Gastroesophageal sphincter (tissue), 4 donors: ENCODE results near the gene ADAMTSL3. TPM values are rescaled to one million over a fixed set of nuclear protein-coding genes. Genes with fewer than 3 reads are reported as not detected.
A peak's percentile ranks its signal among the peaks of the same experiment; 100 is the strongest.

Source experiments
- ATAC-seq: fragments of 150-250 bp; one replicate; pipeline ENCODE4 v1.9.1; 2016; ENCODE audit warnings: mild to moderate bottlenecking, moderate library complexity
- H3K27ac ChIP-seq, 4 donors: fragments of 200-600 bp; sonication (generic) in 3 of 4; 1 replicate in 3 of 4; 2 replicates in 1 of 4; pipeline ENCODE4 v1.5.1; 2016 to 2019
- H3K27me3 ChIP-seq: fragments of 200-600 bp; sonication (generic); one replicate; pipeline ENCODE4 v1.5.1; 2019
- H3K36me3 ChIP-seq, 2 donors: fragments of 200-600 bp; sonication (generic); one replicate each; pipeline ENCODE4 v1.5.1; 2019; ENCODE audit warnings: control low read depth in 1 of 2
- H3K4me1 ChIP-seq, 3 donors: fragments of 200-600 bp; sonication (generic); 1 replicate in 2 of 3; 2 replicates in 1 of 3; pipeline ENCODE4 v1.5.1; 2016 to 2019; ENCODE audit warnings: control low read depth in 2 of 3
- H3K4me3 ChIP-seq, 2 donors: fragments of 200-600 bp; sonication (generic); one replicate each; pipeline ENCODE4 v1.5.1; 2019; ENCODE audit warnings: mild to moderate bottlenecking in 1 of 2, moderate library complexity in 1 of 2
- H3K9me3 ChIP-seq, 3 donors: fragments of 200-600 bp; sonication (generic); one replicate each; pipeline ENCODE4 v1.5.1; 2017 to 2019; ENCODE audit warnings: control low read depth in 2 of 3
- CTCF ChIP-seq, 4 experiments: fragments of 200-600 bp in 2 of 4; fragments of 450-650 bp in 2 of 4; sonication (generic) in 1 of 4; IDR thresholded peaks; one replicate each; pipeline ENCODE4 v1.5.1; 2017 to 2019; ENCODE audit warnings: antibody characterized with exemption in 4 of 4, mild to moderate bottlenecking in 2 of 4, moderate library complexity in 2 of 4
- EP300 ChIP-seq: sonication (generic); formaldehyde crosslinking; IDR thresholded peaks from one replicate; pipeline ENCODE4 v1.6.1; 2017; ENCODE audit warnings: antibody characterized with exemption, mild to moderate bottlenecking
- POLR2A ChIP-seq, 2 donors: fragments of 450-650 bp; IDR thresholded peaks; one replicate each; pipeline ENCODE4 v1.6.1; 2017; ENCODE audit warnings: antibody characterized with exemption in 2 of 2, mild to moderate bottlenecking in 2 of 2, moderate library complexity in 1 of 2
- POLR2AphosphoS5 ChIP-seq: sonication (generic); formaldehyde crosslinking; IDR thresholded peaks from one replicate; pipeline ENCODE4 v1.6.1; 2017; ENCODE audit warnings: antibody characterized with exemption
- whole genome bisulfite sequencing, 2 donors: methylation state at CpG; one replicate each; pipeline ENCODE4 v1.1.5; 2018; ENCODE audit warnings: low coverage in 1 of 2; 5-methylcytosine and 5-hydroxymethylcytosine counted together
- total RNA-seq, 4 donors: library from RNA; depleted of rRNA; stranded (reverse); fragments of >200 nt; gene quantifications; one replicate each; pipeline ENCODE4 v1.1.0, GENCODE V29; 2016

The ADAMTSL3 gene
- total RNA-seq, 4 donors from 2014 or later: 19.4 to 35.9 (median 24.1) TPM

- Histone ChIP-seq H3K9me3 (no peaks in the 10 kb centered on the region), H3K27ac (peak overlapping the region; percentile 41 to 79 (median 74)), H3K27me3 (no peaks in the 10 kb centered on the region), H3K36me3 (no peaks in the 10 kb centered on the region), H3K4me1 (peaks cover 11 to 80% (median 32%) of the 10 kb centered on the region in 3 donors), H3K4me3 (no peak overlapping the region)
- ATAC-seq: no peak
- TF ChIP-seq EP300: no peak
- peak; percentile 33 for TF ChIP-seq POLR2AphosphoS5
- TF ChIP-seq CTCF (IDR thresholded peaks at IDR 0.05): no peak
- TF ChIP-seq POLR2A (IDR thresholded peaks at IDR 0.05): no peak
- WGBS, 2 donors: 47 to 62% methylated on average over 3 of the region's 3 CpGs
Observed at GRCh38 chr15:83846847-83847246, 192.9 kb downstream of the ADAMTSL3 start.

- WGBS, 2 donors: 48 to 69% methylated on average over 2 of the region's 2 CpGs
- H3K27ac ChIP-seq: peak overlapping the region; percentile 6 to 73 (median 62)
- no peak overlapping the region for H3K4me3 ChIP-seq
- no peaks in the 10 kb centered on the region for H3K27me3 ChIP-seq
- H3K36me3 ChIP-seq: no peaks in the 10 kb centered on the region
- no peaks in the 10 kb centered on the region for H3K9me3 ChIP-seq
- TF ChIP-seq POLR2A (IDR thresholded peaks at IDR 0.05) (no peak), EP300 (no peak), CTCF (IDR thresholded peaks at IDR 0.05) (no peak), POLR2AphosphoS5 (peak; percentile 82)
- peaks cover 7 to 68% (median 21%) of the 10 kb centered on the region in 3 donors for H3K4me1 ChIP-seq
- peak; percentile 21 for ATAC-seq
Observed at GRCh38 chr15:83848315-83849050, 194.6 kb downstream of the ADAMTSL3 start.

DNA sequence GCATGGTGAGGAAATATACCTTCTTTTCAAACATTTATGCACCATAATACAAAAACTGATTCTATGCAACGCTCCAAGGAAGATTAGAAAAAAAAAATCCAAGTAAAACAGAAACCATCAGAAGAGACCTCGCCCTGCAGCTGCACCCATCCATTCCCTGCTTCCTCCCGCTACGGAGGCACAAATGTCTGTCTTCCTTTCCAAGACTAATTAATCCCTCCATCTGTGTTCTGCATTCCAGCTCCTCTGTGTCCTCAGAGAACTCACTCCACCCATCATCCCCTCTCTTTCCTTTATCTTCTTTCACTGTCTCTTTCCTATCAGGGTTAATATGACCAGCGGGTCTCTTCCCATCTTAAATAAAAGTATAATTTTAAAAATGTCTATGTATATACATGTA lies 196.1 kb downstream of the ADAMTSL3 start:
- no peaks in the 10 kb centered on the region for H3K27me3 ChIP-seq
- H3K4me3 ChIP-seq: no peak overlapping the region
- TF ChIP-seq POLR2AphosphoS5: no peak
- no peak for TF ChIP-seq EP300
- no peak for TF ChIP-seq CTCF (IDR thresholded peaks at IDR 0.05)
- TF ChIP-seq POLR2A (IDR thresholded peaks at IDR 0.05): no peak
- peaks cover 3 to 61% (median 12%) of the 10 kb centered on the region in 3 donors for H3K4me1 ChIP-seq
- ATAC-seq: no peak
- 33 to 36% methylated on average over 5 of the region's 5 CpGs for WGBS, 2 donors
- H3K27ac ChIP-seq: peak overlapping the region in 2 of 4 donors; percentile 57 to 59
- H3K9me3 ChIP-seq: no peaks in the 10 kb centered on the region
- H3K36me3 ChIP-seq: no peaks in the 10 kb centered on the region

- Histone ChIP-seq H3K27me3 (no peaks in the 10 kb centered on the region), H3K27ac (peak overlapping the region in 3 of 4 donors; percentile 49 to 59 (median 57)), H3K4me1 (peaks cover 6 to 62% (median 11%) of the 10 kb centered on the region in 3 donors), H3K9me3 (no peaks in the 10 kb centered on the region), H3K36me3 (no peaks in the 10 kb centered on the region), H3K4me3 (no peak overlapping the region)
- 24 to 37% methylated on average over 4 to 8 of the region's 8 CpGs for WGBS, 2 donors
- ATAC-seq: peak; percentile 17
- TF ChIP-seq EP300 (no peak), POLR2A (IDR thresholded peaks at IDR 0.05) (no peak), POLR2AphosphoS5 (no peak), CTCF (IDR thresholded peaks at IDR 0.05) (no peak)
Observed at GRCh38 chr15:83850501-83851245, 196.8 kb downstream of the ADAMTSL3 start.
